Neural cell (in vitro differentiated cells): ENCODE measurements around the gene TMIGD1. TPM values are rescaled to one million over a fixed set of nuclear protein-coding genes. Genes with fewer than 3 reads are reported as not detected.

ENCODE experiments used
- H2AFZ ChIP-seq: fragments of 200-600, 300-800 bp; sonication (generic), shearing (Covaris generic); 2 replicates; pipeline ENCODE4 v1.6.0; 2014; ENCODE audit warnings: low read depth, mild to moderate bottlenecking, antibody characterized with exemption, low read length, moderate library complexity
- H3F3A ChIP-seq: fragments of 200-600 bp; shearing (Covaris generic); 2 replicates; pipeline ENCODE4 v1.6.1; 2016; ENCODE audit warnings: mild to moderate bottlenecking, moderate library complexity, mixed read lengths, antibody characterized with exemption, low read length; ENCODE audit not compliant: insufficient read depth, poor library complexity, severe bottlenecking
- H3K27ac ChIP-seq: fragments of 200-600, 300-800 bp; sonication (generic), shearing (Covaris generic); 2 replicates; pipeline ENCODE4 v1.5.1; 2014; ENCODE audit warnings: mild to moderate bottlenecking, low read length, moderate library complexity
- H3K27me3 ChIP-seq: fragments of 300-800, 200-600 bp; sonication (generic), shearing (Covaris generic); 2 replicates; pipeline ENCODE4 v1.6.0; 2014; ENCODE audit warnings: mild to moderate bottlenecking, low read depth, low read length, moderate library complexity; ENCODE audit not compliant: insufficient read depth
- H3K36me3 ChIP-seq: fragments of 300-800, 200-600 bp; sonication (generic), shearing (Covaris generic); 2 replicates; pipeline ENCODE4 v1.5.1; 2014; ENCODE audit warnings: mild to moderate bottlenecking, antibody characterized with exemption, low read length, moderate library complexity; ENCODE audit not compliant: insufficient read depth
- H3K4me2 ChIP-seq: fragments of 300-800, 200-600 bp; sonication (generic), shearing (Covaris generic); 2 replicates; pipeline ENCODE4 v1.6.0; 2014; ENCODE audit warnings: mild to moderate bottlenecking, low read length
- H3K4me3 ChIP-seq: fragments of 300-800, 200-600 bp; sonication (generic), shearing (Covaris generic); 2 replicates; pipeline ENCODE4 v1.5.1; 2014; ENCODE audit warnings: mild to moderate bottlenecking, low read length, moderate library complexity
- H3K79me2 ChIP-seq: fragments of 200-600 bp; shearing (Covaris generic); replicated peaks from 2 replicates; pipeline ENCODE4 v1.6.0; 2014; ENCODE audit warnings: mild to moderate bottlenecking, low read length, moderate library complexity; ENCODE audit not compliant: insufficient read depth
- H3K9ac ChIP-seq: fragments of 300-800, 200-600 bp; sonication (generic), shearing (Covaris generic); 2 replicates; pipeline ENCODE4 v1.6.1; 2016; ENCODE audit warnings: mild to moderate bottlenecking, low read length, mixed read lengths
- H3K9me2 ChIP-seq: fragments of 200-600 bp; shearing (Covaris generic); 2 replicates; pipeline ENCODE4 v1.6.1; 2016; ENCODE audit warnings: mild to moderate bottlenecking, low read length, mixed read lengths; ENCODE audit not compliant: insufficient read depth
- H3K9me3 ChIP-seq: fragments of 200-600, 300-800 bp; sonication (generic), shearing (Covaris generic); 2 replicates; pipeline ENCODE4 v1.6.1; 2016; ENCODE audit warnings: mild to moderate bottlenecking, mixed run types, low read length, moderate library complexity, mixed read lengths
- H4K20me1 ChIP-seq: fragments of 200-600 bp; shearing (Covaris generic); 2 replicates; pipeline ENCODE4 v1.6.1; 2016; ENCODE audit warnings: mild to moderate bottlenecking, mixed run types; ENCODE audit not compliant: insufficient read depth
- CTCF ChIP-seq: fragments of 450-650 bp; IDR thresholded peaks from 2 replicates; pipeline ENCODE4 v1.5.1; 2014; ENCODE audit warnings: antibody characterized with exemption, mild to moderate bottlenecking, moderate library complexity; ENCODE audit not compliant: poor library complexity, severe bottlenecking
- EP300 ChIP-seq: fragments of 450-650 bp; conservative IDR thresholded peaks from 2 replicates; pipeline ENCODE4 v1.6.1; 2014; ENCODE audit warnings: antibody characterized with exemption, mild to moderate bottlenecking, moderate library complexity; ENCODE audit not compliant: poor library complexity, severe bottlenecking
- EZH2 ChIP-seq: fragments of 200-600, 300-800 bp; shearing (Covaris generic), sonication (generic); IDR thresholded peaks from 2 replicates; pipeline ENCODE4 v1.6.1; 2014; ENCODE audit warnings: antibody characterized with exemption, low read length, borderline replicate concordance, mild to moderate bottlenecking; ENCODE audit not compliant: insufficient read depth, poor library complexity, severe bottlenecking
- MXI1 ChIP-seq: fragments of 450-650 bp; conservative IDR thresholded peaks from 2 replicates; pipeline ENCODE4 v1.6.1; 2014; ENCODE audit warnings: antibody characterized with exemption, mild to moderate bottlenecking; ENCODE audit not compliant: poor library complexity, severe bottlenecking
- POLR2AphosphoS5 ChIP-seq: IDR thresholded peaks from 2 replicates; pipeline ENCODE4 v1.6.1; 2012
- RAD21 ChIP-seq: fragments of 450-650 bp; conservative IDR thresholded peaks from 2 replicates; pipeline ENCODE4 v1.6.1; 2014; ENCODE audit warnings: antibody characterized with exemption, mild to moderate bottlenecking, moderate library complexity
- REST ChIP-seq: IDR thresholded peaks from 2 replicates; pipeline ENCODE4 v1.6.1; 2012; ENCODE audit warnings: borderline replicate concordance
- SMC3 ChIP-seq: fragments of 450-650 bp; conservative IDR thresholded peaks from 2 replicates; pipeline ENCODE4 v1.6.1; 2014; ENCODE audit warnings: antibody characterized with exemption, mild to moderate bottlenecking, moderate library complexity; ENCODE audit not compliant: poor library complexity
- TAF1 ChIP-seq: IDR thresholded peaks from 2 replicates; pipeline ENCODE4 v1.6.1; 2012; ENCODE audit warnings: low read depth
- polyA plus RNA-seq: library from polyadenylated mRNA; depleted of rRNA; stranded (reverse); fragments of >200 nt; gene quantifications from 2 replicates; pipeline ENCODE4 v1.2.3, GENCODE V29; 2014

TMIGD1 gene
- polyA plus RNA-seq, 1 donor from 2014 or later, result not detected

- H3K79me2 ChIP-seq, result no peaks in the 10 kb centered on the region
These were observed 29.1 kb downstream of the TMIGD1 start for GRCh38 chr17:30304778-30305177.

DNA sequence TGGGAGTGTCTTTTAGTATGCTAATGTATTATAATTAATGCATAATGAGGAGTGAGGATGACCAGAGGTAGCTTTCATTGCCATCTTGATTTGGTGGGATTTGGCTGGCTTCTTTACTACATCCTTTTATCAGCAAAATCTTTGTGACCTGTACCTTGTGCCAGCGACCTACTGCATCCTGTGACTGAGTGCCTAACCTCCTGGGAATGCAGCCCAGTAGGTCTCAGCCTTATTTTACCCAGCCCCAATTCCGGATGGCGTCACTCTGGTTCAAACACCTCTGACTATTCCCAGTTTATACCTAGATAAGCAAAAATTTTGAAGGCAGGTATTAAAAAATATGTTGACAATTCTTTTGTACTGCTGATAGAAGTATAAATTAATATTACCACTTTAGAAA, 31.6 kb downstream of the TMIGD1 start:
- no peak overlapping the region for H3K4me3 ChIP-seq
- H4K20me1 ChIP-seq, result no peaks in the 10 kb centered on the region
- no peaks in the 10 kb centered on the region for H3K9me2 ChIP-seq
- no peak overlapping the region for H3K27ac ChIP-seq
- H3K27me3 ChIP-seq, result no peaks in the 10 kb centered on the region
- H3K4me2 ChIP-seq, result no peak overlapping the region
- H2AFZ ChIP-seq, result no peak overlapping the region
- H3K9me3 ChIP-seq, result no peaks in the 10 kb centered on the region
- no peaks in the 10 kb centered on the region for H3K36me3 ChIP-seq
- H3K79me2 ChIP-seq, result no peaks in the 10 kb centered on the region
- no peak overlapping the region for H3K9ac ChIP-seq
- no peaks in the 10 kb centered on the region for H3F3A ChIP-seq
- TF ChIP-seq POLR2AphosphoS5 (no peak), EZH2 (no peak), TAF1 (no peak), REST (no peak), CTCF (no peak), RAD21 (no peak), EP300 (no peak)

More at GRCh38 chr17:30304778-30305177, 29.1 kb downstream of the TMIGD1 start:
- no peaks in the 10 kb centered on the region for H3K27me3 ChIP-seq
- no peak overlapping the region for H3K27ac ChIP-seq
- no peak overlapping the region for H3K9ac ChIP-seq
- H4K20me1 ChIP-seq, result no peaks in the 10 kb centered on the region
- no peaks in the 10 kb centered on the region for H3K9me2 ChIP-seq
- no peaks in the 10 kb centered on the region for H3K9me3 ChIP-seq
- H2AFZ ChIP-seq, result no peak overlapping the region
- TF ChIP-seq TAF1 (no peak), CTCF (no peak), EZH2 (no peak), MXI1 (no peak), REST (no peak), RAD21 (no peak), EP300 (no peak), SMC3 (no peak), POLR2AphosphoS5 (no peak)
- no peaks in the 10 kb centered on the region for H3K36me3 ChIP-seq
- no peak overlapping the region for H3K4me2 ChIP-seq
- H3F3A ChIP-seq, result no peaks in the 10 kb centered on the region
- H3K4me3 ChIP-seq, result no peak overlapping the region
